K562 (cell line): Measurements from ENCODE around the gene MSANTD1. TPM values are rescaled to one million over a fixed set of nuclear protein-coding genes. Genes with fewer than 3 reads are reported as not detected.

Experiments
- ATAC-seq: fragments of 200-7000 bp; cut with Tn5 transposase; 3 replicates; pipeline ENCODE4 v1.9.1; 2020; ENCODE audit warnings: moderate library complexity
- BruUV-seq: library from RNA; stranded (reverse); fragments of 400-500 nt; replicated peaks from 2 replicates; lab custom pipeline; 2021; lab: Mats Ljungman, UMichigan
- CTCF ChIA-PET: fragments of 300-600 bp; formaldehyde crosslinking; extraction: SDS; loops from one replicate; lab custom pipeline; 2021; ENCODE audit warnings: low intra/inter-chr PET ratio; lab: Yijun Ruan, JAX
- POLR2A ChIA-PET: fragments of 300-600, 350-650 bp; sonication (Branson Sonifier 250); formaldehyde crosslinking; extraction: SDS; loops from one replicate; lab custom pipeline; 2021; ENCODE audit warnings: antibody characterized with exemption, inconsistent platforms; lab: Yijun Ruan, JAX
- DNase-seq, 4 experiments: peaks; one replicate each; pipeline versions ENCODE4 v3.0.0 to v3.0.0-alpha.2; 2011 to 2018; ENCODE audit warnings: low spot score in 3 of 4, mixed read lengths in 3 of 4; ENCODE audit errors: extremely low read depth in 1 of 4
- FAIRE-seq: peaks from 2 replicates; lab custom pipeline; 2011; peaks lifted over from hg19 to GRCh38; lab: Jason Lieb, UNC
- H2AFZ ChIP-seq: 2 replicates; pipeline ENCODE4 v1.6.0; 2011; ENCODE audit warnings: low read depth, low read length, control low read depth, inconsistent platforms
- H3K27ac ChIP-seq: fragments of 200-600 bp; 3 replicates; pipeline ENCODE4 v1.8.0; 2011; ENCODE audit warnings: low read depth, mild to moderate bottlenecking, control low read depth, inconsistent platforms, low read length, moderate library complexity, mixed read lengths; ENCODE audit errors: extremely low read depth
- H3K27me3 ChIP-seq, 2 experiments: fragments of 300-600 bp in 1 of 2; 2 replicates in 1 of 2; 3 replicates in 1 of 2; pipeline versions ENCODE4 v1.6.0 to v1.8.0; 2011; ENCODE audit warnings: inconsistent platforms in 2 of 2, low read length in 2 of 2, mild to moderate bottlenecking in 1 of 2, mixed read lengths in 1 of 2, moderate library complexity in 1 of 2; ENCODE audit not compliant: control insufficient read depth in 2 of 2, insufficient read depth in 2 of 2
- H3K36me3 ChIP-seq: fragments of 300-600 bp; 3 replicates; pipeline ENCODE4 v1.8.0; 2011; ENCODE audit warnings: mild to moderate bottlenecking, low read length, inconsistent platforms; ENCODE audit not compliant: control insufficient read depth, insufficient read depth
- H3K4me1 ChIP-seq, 2 experiments: fragments of 200-600 bp in 1 of 2; replicated peaks in 1 of 2; 2 replicates in 1 of 2; 3 replicates in 1 of 2; pipeline versions ENCODE4 v1.5.1 to v1.8.0; 2011; ENCODE audit warnings: inconsistent platforms in 2 of 2, low read length in 2 of 2, mild to moderate bottlenecking in 1 of 2, mixed read lengths in 1 of 2, moderate library complexity in 1 of 2; ENCODE audit not compliant: control insufficient read depth in 2 of 2, insufficient read depth in 2 of 2
- H3K4me2 ChIP-seq: 2 replicates; pipeline ENCODE4 v1.6.1; 2011; ENCODE audit warnings: low read length, control low read depth, inconsistent platforms, mixed read lengths; ENCODE audit not compliant: insufficient read depth
- H3K4me3 ChIP-seq: fragments of 200-600 bp; sonication (generic), shearing (Covaris generic); 2 replicates; pipeline ENCODE4 v1.5.1; 2016; ENCODE audit warnings: control low read depth, inconsistent platforms
- H3K79me2 ChIP-seq: fragments of 200-600 bp; 3 replicates; pipeline ENCODE4 v1.8.0; 2011; ENCODE audit warnings: low read length, inconsistent platforms; ENCODE audit not compliant: control insufficient read depth, insufficient read depth
- H3K9ac ChIP-seq, 2 experiments: 2 replicates each; pipeline versions ENCODE4 v1.6.0 to v1.6.1; 2011; ENCODE audit warnings: low read depth in 2 of 2, low read length in 2 of 2, control low read depth in 1 of 2, inconsistent platforms in 1 of 2, mild to moderate bottlenecking in 1 of 2, mixed read lengths in 1 of 2; ENCODE audit not compliant: insufficient read depth in 1 of 2
- H3K9me1 ChIP-seq: one replicate; pipeline ENCODE4 v1.6.0; 2011; ENCODE audit warnings: inconsistent platforms, mild to moderate bottlenecking, low read length, moderate library complexity; ENCODE audit not compliant: control insufficient read depth, insufficient read depth
- H3K9me3 ChIP-seq: replicated peaks from 2 replicates; pipeline ENCODE4 v1.5.1; 2011; ENCODE audit warnings: low read depth, low read length, inconsistent platforms; ENCODE audit not compliant: control insufficient read depth, insufficient read depth
- H4K20me1 ChIP-seq: replicated peaks from 2 replicates; pipeline ENCODE4 v1.6.1; 2011; ENCODE audit warnings: low read length, inconsistent platforms, mixed read lengths; ENCODE audit not compliant: control insufficient read depth, insufficient read depth
- CGGBP1 ChIP-seq: fragments of 250-450 bp; sonication (Bioruptor Pico); IDR thresholded peaks from 2 replicates; pipeline ENCODE4 v1.9.0; 2021; ENCODE audit warnings: mild to moderate bottlenecking
- HMG20A ChIP-seq: fragments of 450-650 bp; formaldehyde crosslinking; conservative IDR thresholded peaks from 2 replicates; pipeline ENCODE4 v1.4.0; 2020; ENCODE audit warnings: mild to moderate bottlenecking, mixed read lengths
- JUN ChIP-seq, 2 experiments: sonication (generic) in 1 of 2; formaldehyde crosslinking in 1 of 2; IDR thresholded peaks; 2 replicates each; pipeline versions ENCODE4 v1.6.1 to v1.8.0; 2012 to 2022; ENCODE audit warnings: borderline replicate concordance in 2 of 2, mild to moderate bottlenecking in 2 of 2, improper control_type of control experiment in 1 of 2, low read depth in 1 of 2, low read length in 1 of 2, missing genetic modification reagents in 1 of 2
- MEIS2 ChIP-seq: fragments of 450-650 bp; IDR thresholded peaks from 2 replicates; pipeline ENCODE4 v1.6.1; 2014; ENCODE audit warnings: mild to moderate bottlenecking; ENCODE audit not compliant: partially characterized antibody
- NR1H2 ChIP-seq: sonication (generic); formaldehyde crosslinking; IDR thresholded peaks from 2 replicates; pipeline ENCODE4 v1.4.0; 2020; ENCODE audit warnings: mild to moderate bottlenecking, missing genetic modification reagents
- PKNOX1 ChIP-seq: fragments of 450-650 bp; IDR thresholded peaks from 2 replicates; pipeline ENCODE4 v1.6.1; 2016
- TCF7 ChIP-seq: sonication (generic); IDR thresholded peaks from 2 replicates; pipeline ENCODE4 v1.6.1; 2016; ENCODE audit warnings: antibody characterized with exemption, borderline replicate concordance
- ZNF655 ChIP-seq: fragments of 250-450 bp; sonication (Bioruptor Pico); IDR thresholded peaks from 2 replicates; pipeline ENCODE4 v1.5.0; 2021
- ZNF76 ChIP-seq: fragments of 250-450 bp; sonication (Bioruptor Pico); IDR thresholded peaks from 2 replicates; pipeline ENCODE4 v1.4.0; 2020; ENCODE audit warnings: mild to moderate bottlenecking, moderate library complexity, borderline replicate concordance
- WGBS: fragments of 100-300 bp; shearing (Covaris generic); methylation state at CpG from one replicate; pipeline ENCODE4 v1.1.6; 2016; ENCODE audit warnings: low coverage, mixed read lengths; ENCODE audit not compliant: insufficient coverage; ENCODE audit errors: missing lambda C conversion rate; 5-methylcytosine and 5-hydroxymethylcytosine counted together
- in situ Hi-C: fragments of 300-500 bp; cut with MboI; formaldehyde crosslinking; loops from 4 replicates; pipeline ENCODE4 v1.15.0; 2018; ENCODE audit warnings: inconsistent platforms, mixed read lengths
- intact Hi-C: fragments of 100-400 bp; cut with micrococcal nuclease; formaldehyde crosslinking; loops from 2 replicates; pipeline ENCODE4 v1.14.2; 2022
- polyA plus RNA-seq, 8 experiments: library from polyadenylated mRNA; depleted of rRNA in 4 of 8; stranded (reverse) in 5 of 8; unstranded in 3 of 8; fragments of >200 nt; fragmentation: Nextera tagmentation in 2 of 8; fragmentation: Illumina TruSeq in 1 of 8; extraction: Ambion mirVana in 2 of 8; extraction: Trizol in 1 of 8; gene quantifications; 2 replicates each; pipeline versions ENCODE4 v1.2.1 to v1.2.3, GENCODE V29; 2011 to 2014; ENCODE audit warnings: inconsistent platforms in 1 of 8, missing spikeins in 1 of 8
- total RNA-seq, 7 experiments: library from RNA; depleted of rRNA in 6 of 7; stranded (reverse); fragments of >200 nt in 6 of 7; fragmentation: Illumina TruSeq in 2 of 7; extraction: Trizol in 2 of 7; gene quantifications; 2 replicates each; pipeline versions ENCODE4 v1.2.1 to v1.2.3, GENCODE V29; 2011 to 2021; ENCODE audit warnings: low replicate concordance in 1 of 7

Gene MSANTD1
- total and polyA plus RNA-seq, 9 of the 15 experiments (the other 6 are each of a cell fraction or from before 2014, with no cell fraction given): 0.04 to 0.09 (median 0.07) TPM; not detected in 6

- peak; percentile 63 for TF ChIP-seq MEIS2
- TF ChIP-seq TCF7: peak; percentile 80
- peak; percentile 82 for TF ChIP-seq PKNOX1
These were observed 46.9 kb upstream of the MSANTD1 start (continued) for GRCh38 chr4:3201718-3202702.

GRCh38 chr4:3202836-3203820 lies 45.8 kb upstream of the MSANTD1 start:
- Histone ChIP-seq H3K4me2 (no peak overlapping the region), H3K27me3 (no peaks in the 10 kb centered on the region), H4K20me1 (no peaks in the 10 kb centered on the region), H3K9ac (no peak overlapping the region), H3K36me3 (peaks cover 41% of the 10 kb centered on the region; the same call in 2 of the 3 replicates), H3K79me2 (no peaks in the 10 kb centered on the region), H3K4me3 (no peak overlapping the region), H3K9me1 (no peaks in the 10 kb centered on the region), H2AFZ (no peak overlapping the region), H3K27ac (no peak overlapping the region), H3K9me3 (no peaks in the 10 kb centered on the region), H3K4me1 (peaks cover 6 to 12% of the 10 kb centered on the region in 2 experiments; a peak in 1 of 5 replicates)
- DNase-seq: no peak
- in situ Hi-C loops (no loop called here), intact Hi-C loops (no loop called here)
- ATAC-seq: no peak
- BruUV-seq: no TSS peak
- CTCF ChIA-PET: no interaction called here
- FAIRE-seq: peak; percentile 65
- WGBS: 84% methylated on average over 21 of the region's 22 CpGs
- POLR2A ChIA-PET: interaction anchor here (0.5 to 1.1 kb wide), 2 partner anchors 21 to 129 kb away, joined by 3 to 4 read pairs; no protein-coding TSS in a partner anchor
- no peak for TF ChIP-seq NR1H2
- TF ChIP-seq HMG20A (CRISPR knock-in tag): no peak
- no peak for TF ChIP-seq ZNF655 (CRISPR knock-in tag)
- TF ChIP-seq ZNF76 (CRISPR knock-in tag): no peak
- TF ChIP-seq JUN (IDR thresholded peaks at IDR 0.05; ENCODE audit: borderline replicate concordance, low read depth, low read length): no peak
- TF ChIP-seq JUN (CRISPR knock-in tag; IDR thresholded peaks at IDR 0.05; ENCODE audit: borderline replicate concordance): no peak
- no peak for TF ChIP-seq CGGBP1 (CRISPR knock-in tag)
- TF ChIP-seq, all 486 proteins: peak for 0
